Nephron progenitor cell (in vitro differentiated cells): Measurements from ENCODE around the gene PP2D1.

ENCODE experiments used
- DNase-seq: peaks from one replicate; pipeline ENCODE4 v3.0.0; 2021
- H3K27ac Mint-ChIP-seq: 2 replicates; pipeline ENCODE4 v1.8.0; 2021; ENCODE audit warnings: mild to moderate bottlenecking, moderate library complexity, mixed read lengths
- H3K27me3 Mint-ChIP-seq: 2 replicates; pipeline ENCODE4 v1.8.0; 2021; ENCODE audit warnings: mild to moderate bottlenecking, low read depth, mixed read lengths; ENCODE audit not compliant: poor library complexity
- H3K36me3 Mint-ChIP-seq: 2 replicates; pipeline ENCODE4 v1.8.0; 2021; ENCODE audit warnings: low read depth, mixed read lengths
- H3K4me1 Mint-ChIP-seq: 2 replicates; pipeline ENCODE4 v1.8.0; 2021; ENCODE audit warnings: mixed read lengths
- H3K4me3 Mint-ChIP-seq: 2 replicates; pipeline ENCODE4 v1.8.0; 2021; ENCODE audit warnings: mild to moderate bottlenecking, moderate library complexity, mixed read lengths
- H3K9me3 Mint-ChIP-seq: 2 replicates; pipeline ENCODE4 v1.8.0; 2021; ENCODE audit warnings: mild to moderate bottlenecking, moderate library complexity, mixed read lengths
- TF ChIP-seq, protein P1 (sequence below): fragments of 200-600 bp; sonication (generic); IDR thresholded peaks from 2 replicates; pipeline ENCODE4 v1.5.0; 2021; ENCODE audit warnings: antibody characterized with exemption

Gene PP2D1, protein sequence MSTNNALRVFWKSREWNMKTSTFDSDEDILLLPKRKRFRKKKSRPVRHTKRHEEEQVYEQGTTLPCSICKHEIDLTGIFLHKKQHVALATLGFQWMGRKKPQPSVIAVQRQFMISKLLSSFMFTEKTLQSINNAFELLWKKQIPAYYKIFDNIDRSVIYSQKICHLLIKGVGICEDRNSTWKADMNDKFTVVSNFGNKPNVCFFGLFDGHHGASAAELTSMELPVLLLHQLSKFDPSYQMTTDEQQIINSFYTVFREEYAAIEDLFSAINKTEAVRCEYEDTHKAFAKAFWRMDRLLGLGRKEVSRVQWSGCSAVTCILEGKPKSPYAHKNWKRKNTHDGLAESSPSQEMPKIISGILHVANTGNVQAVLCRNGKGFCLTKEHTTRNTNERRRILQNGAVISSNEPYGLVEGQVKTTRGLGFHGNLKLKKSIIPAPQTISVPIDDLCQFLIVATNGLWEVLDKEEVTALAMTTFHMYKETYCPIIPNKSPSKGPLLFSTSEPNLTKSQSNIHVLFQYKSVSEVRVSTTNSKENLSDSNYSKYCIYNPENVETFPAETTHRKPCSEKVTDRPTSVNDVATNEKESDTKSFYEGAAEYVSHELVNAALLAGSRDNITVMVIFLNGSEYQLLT

GRCh38 chr3:20012164-20012563 is at the start of gene PP2D1:
Gene PP2D1, minus strand, starts transcription at chr3:20012264. Its CDS starts 192 bp downstream, at chr3:20012072.
- no peak within 1 kb of the TSS for H3K4me3 Mint-ChIP-seq
- H3K27ac Mint-ChIP-seq = no peak within 1 kb of the TSS
- TF ChIP-seq, protein P1, sequence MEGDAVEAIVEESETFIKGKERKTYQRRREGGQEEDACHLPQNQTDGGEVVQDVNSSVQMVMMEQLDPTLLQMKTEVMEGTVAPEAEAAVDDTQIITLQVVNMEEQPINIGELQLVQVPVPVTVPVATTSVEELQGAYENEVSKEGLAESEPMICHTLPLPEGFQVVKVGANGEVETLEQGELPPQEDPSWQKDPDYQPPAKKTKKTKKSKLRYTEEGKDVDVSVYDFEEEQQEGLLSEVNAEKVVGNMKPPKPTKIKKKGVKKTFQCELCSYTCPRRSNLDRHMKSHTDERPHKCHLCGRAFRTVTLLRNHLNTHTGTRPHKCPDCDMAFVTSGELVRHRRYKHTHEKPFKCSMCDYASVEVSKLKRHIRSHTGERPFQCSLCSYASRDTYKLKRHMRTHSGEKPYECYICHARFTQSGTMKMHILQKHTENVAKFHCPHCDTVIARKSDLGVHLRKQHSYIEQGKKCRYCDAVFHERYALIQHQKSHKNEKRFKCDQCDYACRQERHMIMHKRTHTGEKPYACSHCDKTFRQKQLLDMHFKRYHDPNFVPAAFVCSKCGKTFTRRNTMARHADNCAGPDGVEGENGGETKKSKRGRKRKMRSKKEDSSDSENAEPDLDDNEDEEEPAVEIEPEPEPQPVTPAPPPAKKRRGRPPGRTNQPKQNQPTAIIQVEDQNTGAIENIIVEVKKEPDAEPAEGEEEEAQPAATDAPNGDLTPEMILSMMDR = no peak
- no peak for DNase-seq
- no peaks in the 10 kb centered on the region for H3K27me3 Mint-ChIP-seq
- no peaks in the 10 kb centered on the region for H3K36me3 Mint-ChIP-seq
- no peaks in the 10 kb centered on the region for H3K9me3 Mint-ChIP-seq
- no peaks in the 10 kb centered on the region for H3K4me1 Mint-ChIP-seq

GRCh38 chr3:20060974-20061685 is 49.1 kb upstream of the PP2D1 start:
- Mint-ChIP-seq H3K9me3 (peaks cover 4% of the 10 kb centered on the region), H3K27me3 (no peaks in the 10 kb centered on the region), H3K4me1 (peaks cover 13% of the 10 kb centered on the region), H3K4me3 (no peak overlapping the region), H3K36me3 (no peaks in the 10 kb centered on the region), H3K27ac (no peak overlapping the region)
- DNase-seq = no peak
- TF ChIP-seq, protein P1 = no peak

DNA sequence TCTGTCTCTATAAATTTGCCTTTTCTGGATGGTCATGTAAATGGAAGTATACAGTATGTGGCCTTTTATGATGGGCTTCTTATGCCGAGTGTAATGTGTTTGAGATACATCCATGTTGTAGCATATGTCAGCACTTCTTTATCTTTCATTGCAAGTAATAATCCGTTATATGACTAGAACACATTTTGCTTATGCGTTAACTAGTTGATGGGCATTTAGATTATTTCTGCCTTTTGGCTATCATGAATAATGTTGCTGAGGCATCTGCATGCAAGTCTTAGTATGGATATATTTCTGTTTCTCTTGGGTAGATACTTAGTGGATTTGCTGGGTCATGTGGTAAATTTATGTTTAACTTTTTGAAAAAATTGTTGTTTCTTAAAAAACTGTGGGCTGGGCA is 47.9 kb upstream of the PP2D1 start:
- Mint-ChIP-seq H3K4me3 (no peak overlapping the region), H3K9me3 (peaks cover 4% of the 10 kb centered on the region), H3K4me1 (peaks cover 7% of the 10 kb centered on the region), H3K27ac (no peak overlapping the region), H3K27me3 (no peaks in the 10 kb centered on the region), H3K36me3 (no peaks in the 10 kb centered on the region)
- DNase-seq = no peak
- TF ChIP-seq, protein P1 = no peak

- no peaks in the 10 kb centered on the region for H3K36me3 Mint-ChIP-seq
- peaks cover 4% of the 10 kb centered on the region for H3K9me3 Mint-ChIP-seq
- H3K27me3 Mint-ChIP-seq = no peaks in the 10 kb centered on the region
- TF ChIP-seq, protein P1 = no peak
- no peak overlapping the region for H3K4me3 Mint-ChIP-seq
- no peaks in the 10 kb centered on the region for H3K4me1 Mint-ChIP-seq
- no peak for DNase-seq
- no peak overlapping the region for H3K27ac Mint-ChIP-seq
Measured at GRCh38 chr3:20057612-20058180, 45.6 kb upstream of the PP2D1 start.

DNA sequence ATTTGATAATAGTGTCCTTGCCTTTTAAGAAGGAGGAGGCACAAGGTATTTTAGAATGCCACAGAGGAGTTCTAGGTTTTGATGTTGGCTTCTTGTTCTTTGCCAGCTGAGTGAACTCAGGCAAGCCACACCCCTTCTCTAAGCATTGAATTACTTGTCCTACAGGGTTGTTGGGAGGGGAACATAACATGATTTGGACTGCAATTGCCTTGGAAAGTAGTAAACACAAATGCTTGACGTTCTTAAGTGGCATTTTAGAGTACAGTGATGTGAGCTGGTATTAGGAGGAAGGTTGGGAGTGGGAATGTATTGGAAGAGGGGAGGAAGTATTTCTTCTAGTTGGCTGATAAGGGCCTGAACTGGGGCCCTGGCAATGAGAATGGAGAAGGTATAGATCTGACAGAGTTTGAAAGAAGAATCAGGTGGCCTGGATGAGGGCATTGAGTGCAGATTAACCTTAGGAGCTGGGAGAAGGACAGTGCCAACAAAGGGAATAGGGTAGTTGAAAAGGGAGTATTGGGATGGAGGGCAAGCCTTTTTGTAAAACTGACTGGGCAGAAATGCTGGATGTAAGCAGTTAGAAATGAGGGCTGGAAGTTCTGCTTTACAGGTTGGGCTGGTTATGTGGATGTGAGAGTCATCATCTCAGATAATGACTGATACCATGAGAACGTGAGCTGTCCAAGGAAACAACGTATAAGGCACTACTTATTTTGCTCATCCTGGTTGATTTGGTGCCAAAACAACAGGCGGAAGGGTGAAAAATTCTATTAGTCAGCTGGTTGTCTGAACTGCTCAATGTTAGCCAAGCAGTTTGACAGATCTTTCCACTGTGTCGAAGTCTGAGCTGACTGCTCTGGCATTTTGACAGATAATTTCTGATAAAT is 44.9 kb upstream of the PP2D1 start:
- no peak overlapping the region for H3K4me3 Mint-ChIP-seq
- H3K9me3 Mint-ChIP-seq = peaks cover 4% of the 10 kb centered on the region
- H3K4me1 Mint-ChIP-seq = no peaks in the 10 kb centered on the region
- no peaks in the 10 kb centered on the region for H3K27me3 Mint-ChIP-seq
- H3K27ac Mint-ChIP-seq = no peak overlapping the region
- H3K36me3 Mint-ChIP-seq = no peaks in the 10 kb centered on the region
- DNase-seq = no peak
- TF ChIP-seq, protein P1 = no peak
